ENCODE results near the gene TRMT5. TPM values are rescaled to one million over a fixed set of nuclear protein-coding genes. Genes with fewer than 3 reads are reported as not detected.

Gene TRMT5
- total and polyA plus RNA-seq, 9 of the 15 experiments (the other 6 are each of a cell fraction or from before 2014, with no cell fraction given) = 8.4 to 20.0 (median 15.1) TPM

DNA sequence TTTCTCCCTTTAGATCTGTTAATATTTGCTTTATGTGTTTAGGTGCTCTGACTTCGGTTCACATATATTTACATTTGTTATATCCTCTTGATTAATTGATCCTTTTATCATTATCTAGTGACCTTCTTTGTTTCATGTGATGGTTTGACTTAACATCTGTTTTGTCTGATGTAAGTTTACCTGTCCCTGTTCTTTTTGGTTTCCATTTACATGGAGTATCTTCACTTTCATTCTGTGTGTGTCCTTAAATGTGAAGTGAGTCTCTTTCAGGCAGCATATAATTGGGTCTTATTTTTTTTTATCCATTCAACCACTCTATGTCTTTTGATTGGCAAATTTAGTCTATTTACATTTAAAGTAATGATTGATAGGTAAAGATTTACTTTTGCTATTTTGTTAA, 24.2 kb downstream of the TRMT5 start:
- no peaks in the 10 kb centered on the region for H3K4me1 ChIP-seq (replicated peaks in 1 of 2; ENCODE audit: control insufficient read depth in 2 of 2, insufficient read depth in 2 of 2, low read length in 2 of 2)
- BruUV-seq (replicated peaks) = no TSS peak
- in situ Hi-C loops (cut with MboI) (no loop called here), intact Hi-C loops (cut with micrococcal nuclease) (no loop called here)
- no peak for TF ChIP-seq ATF1 (CRISPR knock-in tag; IDR thresholded peaks at IDR 0.05)
- TF ChIP-seq ATF1 (tag; IDR thresholded peaks at IDR 0.05) = no peak
- TF ChIP-seq ZNF431 (CRISPR knock-in tag; IDR thresholded peaks at IDR 0.05) = no peak
- no peaks in the 10 kb centered on the region for H3K36me3 ChIP-seq (ENCODE audit: control insufficient read depth, insufficient read depth, low read length)
- no peaks in the 10 kb centered on the region for H3K9me1 ChIP-seq (ENCODE audit: control insufficient read depth, insufficient read depth, low read length)
- WGBS (ENCODE audit: insufficient coverage, low coverage, missing lambda C conversion rate) = 54% methylated on average over 1 of the region's 1 CpG
- FAIRE-seq (no peak), ATAC-seq (no peak), DNase-seq (ENCODE audit: extremely low read depth in 1 of 4, low spot score in 3 of 4) (no peak)
- H3K79me2 ChIP-seq (ENCODE audit: control insufficient read depth, insufficient read depth, low read length) = no peaks in the 10 kb centered on the region
- ChIA-PET CTCF (ENCODE audit: low intra/inter-chr PET ratio) (no interaction called here), POLR2A (no interaction called here)
- H4K20me1 ChIP-seq (replicated peaks; ENCODE audit: control insufficient read depth, insufficient read depth, low read length) = no peaks in the 10 kb centered on the region
- H3K4me3 ChIP-seq = no peak overlapping the region
- no peaks in the 10 kb centered on the region for H3K9me3 ChIP-seq (replicated peaks; ENCODE audit: control insufficient read depth, insufficient read depth, low read depth, low read length)
- no peak overlapping the region for H3K4me2 ChIP-seq (ENCODE audit: insufficient read depth, low read length)
- no peaks in the 10 kb centered on the region for H3K27me3 ChIP-seq (ENCODE audit: control insufficient read depth in 2 of 2, insufficient read depth in 2 of 2, low read length in 2 of 2)
- H3K27ac ChIP-seq (ENCODE audit: extremely low read depth, low read depth, low read length) = no peak overlapping the region
- no peak overlapping the region for H2AFZ ChIP-seq (ENCODE audit: low read depth, low read length)
- H3K9ac ChIP-seq (ENCODE audit: insufficient read depth in 1 of 2, low read depth in 2 of 2, low read length in 2 of 2) = no peak overlapping the region

DNA sequence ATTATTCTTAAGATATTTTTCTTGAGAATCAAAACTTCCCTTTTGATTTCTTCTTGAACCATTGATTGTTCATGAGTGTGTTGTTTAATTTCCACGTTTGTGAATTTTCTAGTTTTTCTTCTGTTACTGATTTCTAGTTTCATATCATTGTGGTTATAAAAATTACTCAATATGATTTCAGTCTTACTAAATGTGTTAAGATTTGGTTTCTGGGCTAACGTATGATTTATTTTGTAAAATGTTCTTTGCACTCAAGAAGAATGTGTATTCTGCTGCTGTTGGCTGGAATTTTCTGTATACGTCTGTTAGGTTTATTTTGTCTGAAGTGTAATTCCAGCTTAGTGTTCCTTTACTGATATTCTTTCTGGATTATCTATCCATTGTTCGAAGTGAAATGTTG, 24.7 kb downstream of the TRMT5 start:
- H3K27me3 ChIP-seq (ENCODE audit: control insufficient read depth in 2 of 2, insufficient read depth in 2 of 2, low read length in 2 of 2) = no peaks in the 10 kb centered on the region
- ATAC-seq (no peak), FAIRE-seq (no peak), DNase-seq (ENCODE audit: extremely low read depth in 1 of 4, low spot score in 3 of 4) (no peak)
- H3K9ac ChIP-seq (ENCODE audit: insufficient read depth in 1 of 2, low read depth in 2 of 2, low read length in 2 of 2) = no peak overlapping the region
- no peaks in the 10 kb centered on the region for H3K79me2 ChIP-seq (ENCODE audit: control insufficient read depth, insufficient read depth, low read length)
- ChIA-PET CTCF (ENCODE audit: low intra/inter-chr PET ratio) (no interaction called here), POLR2A (no interaction called here)
- in situ Hi-C loops (cut with MboI) (no loop called here), intact Hi-C loops (cut with micrococcal nuclease) (no loop called here)
- 77% methylated on average over 4 of the region's 4 CpGs for WGBS (ENCODE audit: insufficient coverage, low coverage, missing lambda C conversion rate)
- no TSS peak for BruUV-seq (replicated peaks)
- no peak overlapping the region for H2AFZ ChIP-seq (ENCODE audit: low read depth, low read length)
- no peaks in the 10 kb centered on the region for H3K36me3 ChIP-seq (ENCODE audit: control insufficient read depth, insufficient read depth, low read length)
- H3K9me3 ChIP-seq (replicated peaks; ENCODE audit: control insufficient read depth, insufficient read depth, low read depth, low read length) = no peaks in the 10 kb centered on the region
- no peaks in the 10 kb centered on the region for H4K20me1 ChIP-seq (replicated peaks; ENCODE audit: control insufficient read depth, insufficient read depth, low read length)
- H3K4me1 ChIP-seq (replicated peaks in 1 of 2; ENCODE audit: control insufficient read depth in 2 of 2, insufficient read depth in 2 of 2, low read length in 2 of 2) = no peaks in the 10 kb centered on the region
- H3K4me3 ChIP-seq = no peak overlapping the region
- no peak overlapping the region for H3K4me2 ChIP-seq (ENCODE audit: insufficient read depth, low read length)
- TF ChIP-seq LARP7 (IDR thresholded peaks at IDR 0.05) (no peak), PTTG1 (tag; IDR thresholded peaks at IDR 0.05; ENCODE audit: low read depth) (no peak), COPS2 (conservative IDR thresholded peaks at IDR 0.05) (no peak), ZBED1 (IDR thresholded peaks at IDR 0.05) (no peak), ZNF354B (CRISPR knock-in tag; IDR thresholded peaks at IDR 0.05) (no peak), TEAD1 (CRISPR knock-in tag; IDR thresholded peaks at IDR 0.05) (no peak), ZNF217 (CRISPR knock-in tag; IDR thresholded peaks at IDR 0.05) (no peak), POLR2A (conservative IDR thresholded peaks at IDR 0.05) (no peak), POLR2G (IDR thresholded peaks at IDR 0.05; ENCODE audit: low read depth, low read length) (no peak), ZNF24 (IDR thresholded peaks at IDR 0.05) (no peak)
- TF ChIP-seq, protein P1, sequence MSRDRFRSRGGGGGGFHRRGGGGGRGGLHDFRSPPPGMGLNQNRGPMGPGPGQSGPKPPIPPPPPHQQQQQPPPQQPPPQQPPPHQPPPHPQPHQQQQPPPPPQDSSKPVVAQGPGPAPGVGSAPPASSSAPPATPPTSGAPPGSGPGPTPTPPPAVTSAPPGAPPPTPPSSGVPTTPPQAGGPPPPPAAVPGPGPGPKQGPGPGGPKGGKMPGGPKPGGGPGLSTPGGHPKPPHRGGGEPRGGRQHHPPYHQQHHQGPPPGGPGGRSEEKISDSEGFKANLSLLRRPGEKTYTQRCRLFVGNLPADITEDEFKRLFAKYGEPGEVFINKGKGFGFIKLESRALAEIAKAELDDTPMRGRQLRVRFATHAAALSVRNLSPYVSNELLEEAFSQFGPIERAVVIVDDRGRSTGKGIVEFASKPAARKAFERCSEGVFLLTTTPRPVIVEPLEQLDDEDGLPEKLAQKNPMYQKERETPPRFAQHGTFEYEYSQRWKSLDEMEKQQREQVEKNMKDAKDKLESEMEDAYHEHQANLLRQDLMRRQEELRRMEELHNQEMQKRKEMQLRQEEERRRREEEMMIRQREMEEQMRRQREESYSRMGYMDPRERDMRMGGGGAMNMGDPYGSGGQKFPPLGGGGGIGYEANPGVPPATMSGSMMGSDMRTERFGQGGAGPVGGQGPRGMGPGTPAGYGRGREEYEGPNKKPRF (IDR thresholded peaks at IDR 0.05; ENCODE audit: low read depth, low read length) = no peak
- TF ChIP-seq, protein P2, sequence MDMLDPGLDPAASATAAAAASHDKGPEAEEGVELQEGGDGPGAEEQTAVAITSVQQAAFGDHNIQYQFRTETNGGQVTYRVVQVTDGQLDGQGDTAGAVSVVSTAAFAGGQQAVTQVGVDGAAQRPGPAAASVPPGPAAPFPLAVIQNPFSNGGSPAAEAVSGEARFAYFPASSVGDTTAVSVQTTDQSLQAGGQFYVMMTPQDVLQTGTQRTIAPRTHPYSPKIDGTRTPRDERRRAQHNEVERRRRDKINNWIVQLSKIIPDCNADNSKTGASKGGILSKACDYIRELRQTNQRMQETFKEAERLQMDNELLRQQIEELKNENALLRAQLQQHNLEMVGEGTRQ (CRISPR knock-in tag; IDR thresholded peaks at IDR 0.05) = no peak
- TF ChIP-seq, protein P3, sequence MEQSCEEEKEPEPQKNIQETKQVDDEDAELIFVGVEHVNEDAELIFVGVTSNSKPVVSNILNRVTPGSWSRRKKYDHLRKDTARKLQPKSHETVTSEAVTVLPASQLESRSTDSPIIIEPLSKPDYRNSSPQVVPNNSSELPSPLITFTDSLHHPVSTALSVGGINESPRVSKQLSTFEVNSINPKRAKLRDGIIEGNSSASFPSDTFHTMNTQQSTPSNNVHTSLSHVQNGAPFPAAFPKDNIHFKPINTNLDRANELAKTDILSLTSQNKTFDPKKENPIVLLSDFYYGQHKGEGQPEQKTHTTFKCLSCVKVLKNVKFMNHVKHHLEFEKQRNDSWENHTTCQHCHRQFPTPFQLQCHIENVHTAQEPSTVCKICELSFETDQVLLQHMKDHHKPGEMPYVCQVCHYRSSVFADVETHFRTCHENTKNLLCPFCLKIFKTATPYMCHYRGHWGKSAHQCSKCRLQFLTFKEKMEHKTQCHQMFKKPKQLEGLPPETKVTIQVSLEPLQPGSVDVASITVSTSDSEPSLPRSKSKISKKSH (CRISPR knock-in tag; IDR thresholded peaks at IDR 0.05) = no peak
- no peaks in the 10 kb centered on the region for H3K9me1 ChIP-seq (ENCODE audit: control insufficient read depth, insufficient read depth, low read length)
- H3K27ac ChIP-seq (ENCODE audit: extremely low read depth, low read depth, low read length) = no peak overlapping the region
